HPDE6-E6E7 (cell line): ENCODE measurements around the gene FAM241A.
"Not testable (repeated sequence)": the region's sequence is repeated elsewhere in the genome, so short reads cannot be mapped to it uniquely, and the experiment has no call there.

Experiments
- DNase-seq: peaks from one replicate; pipeline ENCODE4 v3.0.0; 2011; ENCODE audit warnings: missing footprints; ENCODE audit errors: extremely low spot score

The FAM241A gene

DNA sequence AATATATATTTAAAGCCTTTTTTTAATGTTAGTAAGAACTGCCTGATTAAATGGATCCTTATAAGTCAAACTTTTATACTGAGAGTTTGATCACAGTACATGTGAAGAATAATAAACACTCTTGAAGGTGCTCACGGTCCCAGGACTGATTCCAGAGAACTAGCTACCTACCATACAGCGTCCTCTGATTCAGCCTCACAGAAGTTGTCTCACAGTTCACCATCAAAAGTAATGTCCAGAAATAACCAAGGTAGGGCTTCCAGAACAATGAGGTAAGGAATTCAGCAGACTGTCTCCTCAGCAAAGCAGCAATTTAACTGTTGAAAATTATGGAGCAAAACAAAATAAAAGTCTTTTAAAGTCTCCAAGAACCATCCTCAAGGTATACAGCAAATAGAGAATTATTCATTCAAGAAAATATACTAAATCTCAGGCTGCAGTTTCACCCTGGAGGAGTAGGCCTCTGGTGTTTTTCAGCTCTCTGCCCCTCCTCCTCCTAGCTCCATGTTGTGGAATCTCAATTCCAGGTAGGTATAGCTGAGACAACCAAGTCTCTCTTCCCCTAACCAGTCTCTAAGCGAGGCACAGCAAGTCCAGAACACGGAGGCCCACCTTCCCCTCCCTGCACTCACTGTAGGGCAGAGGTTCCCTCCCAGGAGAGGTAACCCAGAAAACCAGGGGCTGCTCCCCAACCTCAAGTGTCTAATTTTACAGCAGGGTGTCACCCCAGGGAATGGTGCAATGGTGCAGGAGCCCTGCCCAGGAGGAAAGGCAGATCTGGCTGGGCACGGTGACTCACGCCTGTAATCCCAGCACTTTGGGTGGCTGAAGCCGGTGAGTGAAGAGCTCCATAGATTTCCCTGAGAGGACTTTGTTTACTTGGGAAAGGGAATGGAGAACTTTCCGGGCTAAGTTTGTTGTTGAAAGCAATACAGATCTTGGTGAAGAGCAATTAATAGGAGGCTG, 28.6 kb downstream of the FAM241A start:
- DNase-seq, result peak; percentile 49

DNA sequence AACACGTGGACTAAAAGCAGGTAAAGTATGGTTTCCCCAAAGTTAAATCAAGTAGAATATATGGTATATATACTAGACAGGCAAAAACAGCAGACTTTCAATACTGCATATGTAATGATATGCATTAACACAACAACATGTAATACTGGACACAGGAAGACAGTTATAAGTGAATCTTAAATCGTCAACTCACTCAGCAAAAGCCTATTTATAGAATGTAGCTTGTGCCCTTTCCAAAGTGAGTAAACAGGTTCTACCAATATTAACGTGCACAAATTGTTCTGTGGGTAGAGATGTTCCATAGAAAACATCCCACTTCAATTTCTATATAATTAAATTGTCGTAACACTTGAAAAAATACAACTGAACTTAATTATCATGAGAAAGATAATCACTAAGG, 30.6 kb downstream of the FAM241A start:
- DNase-seq, result no peak

DNA sequence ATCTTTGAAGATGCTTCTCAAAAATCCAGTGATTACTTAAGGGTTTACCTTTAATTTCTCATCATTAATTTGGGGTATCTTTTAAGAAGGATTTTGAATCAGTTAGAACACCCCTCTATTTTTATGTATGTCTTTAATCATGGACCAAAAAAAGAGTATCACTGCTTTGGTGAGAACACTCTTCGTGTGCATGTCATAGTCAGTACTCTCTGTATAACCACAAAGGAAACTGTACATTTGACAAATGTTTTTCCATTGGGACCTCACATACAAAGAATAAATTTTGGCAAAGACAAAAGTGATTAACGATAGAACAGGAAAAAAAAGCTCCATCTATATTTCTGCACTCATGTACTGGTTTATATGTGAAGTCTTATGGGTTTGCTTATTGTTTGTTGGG, 31.3 kb downstream of the FAM241A start:
- DNase-seq, result no peak

DNA sequence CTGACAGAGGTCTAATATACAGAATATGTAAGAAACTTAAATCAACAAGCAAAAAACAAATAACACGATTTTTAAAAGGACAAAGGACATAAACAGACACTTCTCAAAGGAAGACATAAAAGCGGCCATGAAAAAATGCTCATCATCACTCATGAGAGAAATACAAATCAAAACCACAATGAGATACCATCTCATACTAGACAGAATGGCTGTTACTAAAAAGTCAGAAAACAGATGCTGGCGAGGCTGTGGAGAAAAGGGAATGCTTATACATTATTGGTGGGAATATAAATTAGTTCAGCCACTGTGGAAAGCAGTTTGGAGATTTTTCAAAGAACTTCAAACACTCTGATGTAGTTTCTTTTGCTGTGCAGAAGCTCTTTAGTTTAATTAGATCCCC, 33.5 kb downstream of the FAM241A start:
- not testable (repeated sequence) for DNase-seq

DNA sequence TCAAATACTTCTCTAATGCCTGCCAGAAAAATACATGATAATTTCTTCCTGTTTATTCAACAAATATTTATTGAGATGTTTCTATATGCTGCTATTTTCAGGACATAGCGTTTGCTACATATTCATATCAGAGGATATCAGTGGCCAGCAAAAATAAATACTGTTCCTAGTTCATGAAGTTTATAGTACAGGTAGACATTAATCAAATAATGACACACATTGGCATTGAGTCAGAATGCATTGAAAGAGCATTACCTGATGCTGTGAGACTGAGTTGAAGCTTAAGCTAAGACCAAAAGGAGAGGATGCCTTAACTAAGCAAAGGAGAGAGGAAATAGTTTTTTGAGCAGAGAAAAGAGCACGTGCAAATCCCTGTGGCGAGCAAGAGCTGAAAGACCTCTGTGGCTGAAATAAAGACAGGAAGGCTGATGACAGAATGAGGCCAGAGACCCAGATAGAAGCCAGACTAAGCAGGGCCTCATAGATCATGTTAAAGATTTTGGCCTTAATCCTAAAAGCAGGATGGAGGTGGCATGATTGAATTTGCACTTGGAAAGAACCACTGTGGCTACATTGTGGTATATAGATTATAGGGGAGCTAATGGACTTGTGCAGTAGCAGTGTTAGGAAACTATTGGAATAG, 36.2 kb downstream of the FAM241A start:
- DNase-seq, result no peak

DNA sequence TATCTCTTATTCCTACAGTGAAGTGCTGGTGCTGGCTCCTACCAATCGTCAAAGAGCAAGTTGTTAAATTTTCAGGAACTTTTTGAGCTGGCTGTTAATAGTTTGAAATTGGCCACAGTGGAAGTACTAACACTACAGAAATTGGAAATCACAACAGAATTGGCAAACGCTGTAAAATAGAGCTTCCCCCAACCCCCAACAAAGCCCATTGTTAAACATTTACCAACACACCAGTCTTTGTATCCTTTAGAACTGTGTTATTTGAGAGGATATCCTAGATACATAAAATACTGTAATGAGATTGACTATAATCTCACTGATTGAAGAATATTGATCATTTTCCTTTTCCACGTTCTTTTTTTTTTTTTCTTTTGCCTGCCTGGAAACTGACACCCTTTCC, 37.4 kb downstream of the FAM241A start:
- no peak for DNase-seq

DNA sequence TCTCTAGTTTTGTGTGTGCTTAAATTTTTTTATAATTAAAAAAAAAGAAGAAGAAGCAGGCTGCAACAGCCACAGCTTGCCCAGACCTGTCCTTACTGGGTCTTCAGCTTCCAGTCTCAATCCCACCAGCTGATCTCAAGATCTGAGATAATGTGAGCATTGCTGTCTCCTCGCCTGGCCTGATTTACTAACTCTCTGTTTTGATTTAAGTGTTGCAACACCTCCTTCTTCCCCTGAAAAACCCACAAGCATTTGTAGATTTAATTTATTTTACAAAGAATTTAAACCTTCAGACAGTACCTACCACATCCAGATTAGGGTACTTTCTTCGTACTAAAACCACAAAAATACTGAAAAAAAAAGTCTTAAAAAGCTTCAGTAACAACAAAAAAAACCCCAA, 38.0 kb downstream of the FAM241A start:
- no peak for DNase-seq

DNA sequence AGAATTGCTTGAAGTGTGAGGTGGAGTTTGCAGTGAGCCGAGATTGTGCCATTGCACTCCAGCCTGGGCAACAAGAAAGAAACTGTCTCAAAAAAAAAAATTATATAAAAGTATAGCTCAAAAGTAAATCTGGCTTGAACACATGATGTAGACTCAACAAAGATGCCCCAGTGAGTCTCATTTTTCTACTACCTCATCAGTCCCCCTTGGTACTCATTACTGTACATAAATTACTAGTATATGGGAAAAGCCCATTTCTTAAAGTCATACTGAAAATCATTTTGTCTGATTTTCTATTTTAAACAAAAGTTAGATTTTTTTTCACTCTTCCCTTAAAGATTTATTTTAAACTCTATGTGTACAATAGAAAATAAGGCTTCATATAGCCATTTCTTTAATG, 39.2 kb downstream of the FAM241A start:
- no peak for DNase-seq

DNA sequence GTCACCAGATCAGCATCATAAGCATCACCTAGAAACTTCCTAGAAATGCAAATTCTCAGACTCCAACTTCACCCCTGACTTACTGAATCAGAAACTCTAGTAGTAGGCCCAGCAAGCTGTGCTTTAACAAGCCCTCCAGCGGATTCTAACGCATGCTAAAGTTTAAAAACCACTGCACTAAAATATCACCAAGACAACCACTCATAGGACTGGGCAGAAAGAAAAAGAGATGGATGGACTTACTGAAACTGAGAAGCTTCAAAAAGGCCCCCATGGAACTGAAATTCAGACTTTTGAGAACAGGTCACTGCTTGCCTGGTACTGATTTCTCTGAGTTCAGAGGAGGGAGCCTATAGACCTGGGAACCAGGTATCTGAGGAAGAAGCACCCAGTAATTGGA, 40.1 kb downstream of the FAM241A start:
- no peak for DNase-seq

DNA sequence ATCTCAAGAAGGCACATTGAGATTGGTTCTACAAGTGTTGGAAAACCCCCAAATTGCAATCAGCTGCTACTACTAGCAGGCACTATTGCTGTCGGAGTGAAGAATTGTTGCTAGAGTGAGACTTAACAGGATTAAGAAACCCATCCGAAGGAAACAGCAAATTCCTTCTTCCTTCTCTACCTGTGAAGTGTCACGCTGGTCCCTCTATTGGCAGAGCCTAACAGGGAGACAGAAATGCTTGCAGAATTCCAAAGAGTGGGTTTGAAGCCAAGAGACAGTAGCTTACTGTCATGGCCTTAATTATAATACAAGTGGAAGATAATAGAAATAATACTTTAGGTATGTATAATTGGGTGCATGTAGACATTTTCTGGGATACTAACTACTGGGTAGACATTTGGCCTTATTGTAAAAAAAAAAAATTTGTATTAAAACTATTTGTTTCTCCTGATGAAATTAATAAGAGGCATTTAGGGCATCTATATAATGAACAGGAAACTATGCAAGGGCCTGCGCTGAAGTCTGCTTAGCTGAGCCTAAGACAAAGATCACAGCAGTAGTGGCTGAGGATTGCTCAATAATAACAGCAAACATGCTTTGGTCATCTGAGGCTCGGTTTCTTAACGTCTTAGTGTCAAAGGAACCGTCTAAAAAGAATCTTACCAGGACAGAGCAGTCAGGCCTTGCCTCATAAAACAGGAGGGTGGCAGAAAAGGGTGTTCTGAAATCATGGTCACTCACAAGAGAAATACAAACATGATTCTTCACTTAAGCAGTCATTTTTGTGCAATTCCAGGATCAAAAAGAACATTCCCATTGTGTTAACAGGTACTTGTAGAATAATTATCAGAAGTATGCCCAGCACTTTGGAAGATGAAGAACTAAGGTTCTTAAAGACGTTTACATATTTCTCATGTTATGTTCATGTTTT, 40.8 kb downstream of the FAM241A start:
- DNase-seq, result no peak

DNA sequence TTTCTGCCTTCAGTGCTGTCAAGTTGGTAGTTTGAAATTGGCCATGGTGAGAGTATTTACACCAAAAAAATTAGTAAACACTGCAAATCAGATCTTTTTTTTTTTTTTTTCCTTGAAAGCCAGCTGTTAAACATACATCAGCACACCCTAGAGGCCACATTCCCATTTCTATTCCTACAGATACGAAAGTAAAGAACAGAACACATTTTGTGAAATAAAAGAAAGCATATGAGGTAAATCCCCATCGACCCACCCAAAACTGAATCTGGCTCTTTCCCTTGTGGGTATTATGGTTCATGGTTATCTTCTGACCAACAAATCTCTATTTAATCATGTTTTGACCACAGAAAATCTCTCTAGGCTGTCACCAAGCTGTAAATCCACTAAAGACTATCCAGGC, 44.5 kb downstream of the FAM241A start:
- DNase-seq, result no peak

DNA sequence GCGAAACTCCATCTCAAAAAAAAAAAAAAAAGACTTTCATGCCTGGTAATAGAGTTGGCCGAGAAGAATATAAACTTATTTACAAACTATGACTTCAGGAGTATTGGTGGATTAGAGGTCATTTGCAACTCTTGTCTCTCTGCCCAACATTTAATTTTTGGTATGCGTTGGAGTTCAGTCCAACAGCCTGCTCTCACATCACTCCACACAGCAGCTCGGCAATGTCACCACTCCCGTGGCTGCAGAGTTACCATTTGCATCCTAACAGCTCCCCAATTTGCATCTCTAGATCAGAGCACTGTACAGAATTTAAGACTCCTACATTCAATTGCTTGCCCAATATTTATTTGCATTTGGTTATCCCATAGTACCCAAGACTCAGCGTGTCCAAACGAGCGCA, 45.4 kb downstream of the FAM241A start:
- DNase-seq, result no peak

DNA sequence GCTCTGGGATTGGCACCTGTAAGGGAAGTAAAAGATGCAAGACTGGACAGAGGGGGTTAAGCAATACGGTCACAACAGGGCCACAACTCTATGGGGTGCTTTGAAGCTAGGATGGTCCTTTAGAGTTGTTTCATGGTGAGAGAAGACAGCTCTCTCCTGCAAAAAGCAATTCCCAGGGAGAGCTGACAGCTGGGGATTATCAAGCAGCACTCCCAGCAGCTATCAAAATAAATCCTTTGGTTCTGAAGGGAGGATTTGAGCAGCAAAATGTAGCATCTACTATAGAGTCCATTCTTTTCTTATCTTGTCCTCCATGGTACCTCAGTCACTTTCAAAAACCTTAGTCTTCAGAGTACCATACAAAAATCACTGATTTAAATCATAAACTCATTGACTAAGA, 51.2 kb downstream of the FAM241A start:
- no peak for DNase-seq

DNA sequence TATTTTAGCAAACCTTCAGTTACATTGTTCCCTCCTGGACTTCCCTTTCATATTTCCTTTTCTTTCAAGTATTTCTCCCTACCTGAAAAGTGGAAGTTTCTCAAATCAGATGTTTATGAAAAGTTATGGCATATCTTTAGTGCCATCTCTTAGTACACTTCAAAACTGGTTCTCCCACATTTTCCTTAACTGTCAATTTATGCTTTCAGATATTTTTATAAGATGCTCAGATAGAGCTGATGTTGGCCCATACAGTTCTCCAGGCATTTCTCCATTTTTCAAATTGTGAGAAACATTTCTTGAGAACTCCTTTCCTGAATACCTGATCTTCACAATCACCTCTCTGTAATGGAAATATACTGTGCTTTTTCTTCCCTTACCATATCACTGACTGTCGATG, 53.8 kb downstream of the FAM241A start:
- no peak for DNase-seq

DNA sequence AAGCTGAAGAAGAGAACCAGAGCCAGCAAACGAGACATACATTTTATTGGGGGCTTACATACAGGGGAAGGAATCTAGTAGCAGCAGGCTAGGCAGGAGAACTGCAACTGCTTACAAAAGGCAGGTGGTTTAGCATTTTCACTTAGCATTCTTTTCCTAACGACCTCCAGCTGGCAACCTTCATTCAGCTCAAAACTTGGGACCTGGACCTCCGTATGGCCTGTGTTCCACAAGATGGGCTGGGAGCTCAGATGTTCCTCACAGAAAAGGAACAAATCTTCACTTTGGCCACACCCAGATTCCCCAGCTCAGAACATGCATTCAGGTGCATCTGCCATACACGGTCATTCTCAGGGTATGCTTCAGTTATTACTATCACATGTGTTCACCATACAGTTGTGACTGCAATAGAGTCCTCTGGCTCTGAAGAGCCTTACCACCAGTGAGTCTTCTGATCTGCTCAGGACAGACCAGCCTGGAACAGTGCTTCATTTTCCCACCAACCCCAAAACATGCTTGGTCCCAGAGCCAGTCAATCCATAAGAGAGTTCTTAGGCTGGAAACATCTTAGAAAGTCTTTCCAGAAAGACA, 56.8 kb downstream of the FAM241A start:
- DNase-seq, result no peak

DNA sequence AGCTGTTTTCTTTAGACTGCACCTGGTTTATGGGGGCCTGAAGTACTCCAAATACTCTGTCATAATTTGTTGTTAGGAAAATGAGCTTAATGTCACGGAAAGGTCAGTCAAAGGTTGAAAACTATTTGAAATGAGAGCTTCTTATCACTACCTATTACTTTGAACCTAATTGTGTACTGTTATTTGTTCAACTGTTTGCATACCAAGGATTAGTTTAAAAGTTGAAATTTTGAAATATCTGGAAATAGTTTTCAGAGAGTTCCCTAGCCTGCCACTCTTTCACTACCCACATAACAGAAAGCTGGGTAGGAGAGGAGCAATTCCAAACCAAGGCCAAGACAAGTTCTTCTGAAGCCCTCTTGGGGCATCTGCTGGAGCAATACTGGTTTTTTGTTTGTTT, 58.3 kb downstream of the FAM241A start:
- DNase-seq, result no peak

DNA sequence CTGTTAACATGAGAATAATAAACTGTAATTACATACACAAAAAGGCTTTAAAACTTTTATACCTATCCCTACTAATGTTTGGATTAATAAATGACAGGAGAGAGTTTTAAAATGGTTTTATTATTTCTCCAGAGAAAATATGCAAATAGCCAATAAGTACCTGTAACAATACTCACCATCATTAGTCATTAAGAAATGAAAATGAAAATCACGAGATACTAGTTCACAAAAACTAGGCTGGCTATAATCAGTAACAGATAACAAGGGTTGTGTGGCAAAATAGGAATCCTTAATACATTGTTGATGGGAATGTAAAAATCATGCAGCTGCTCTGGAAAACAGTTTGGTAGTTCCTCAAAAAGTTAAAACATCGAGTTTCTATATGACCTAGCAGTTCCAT, 61.2 kb downstream of the FAM241A start:
- no peak for DNase-seq

DNA sequence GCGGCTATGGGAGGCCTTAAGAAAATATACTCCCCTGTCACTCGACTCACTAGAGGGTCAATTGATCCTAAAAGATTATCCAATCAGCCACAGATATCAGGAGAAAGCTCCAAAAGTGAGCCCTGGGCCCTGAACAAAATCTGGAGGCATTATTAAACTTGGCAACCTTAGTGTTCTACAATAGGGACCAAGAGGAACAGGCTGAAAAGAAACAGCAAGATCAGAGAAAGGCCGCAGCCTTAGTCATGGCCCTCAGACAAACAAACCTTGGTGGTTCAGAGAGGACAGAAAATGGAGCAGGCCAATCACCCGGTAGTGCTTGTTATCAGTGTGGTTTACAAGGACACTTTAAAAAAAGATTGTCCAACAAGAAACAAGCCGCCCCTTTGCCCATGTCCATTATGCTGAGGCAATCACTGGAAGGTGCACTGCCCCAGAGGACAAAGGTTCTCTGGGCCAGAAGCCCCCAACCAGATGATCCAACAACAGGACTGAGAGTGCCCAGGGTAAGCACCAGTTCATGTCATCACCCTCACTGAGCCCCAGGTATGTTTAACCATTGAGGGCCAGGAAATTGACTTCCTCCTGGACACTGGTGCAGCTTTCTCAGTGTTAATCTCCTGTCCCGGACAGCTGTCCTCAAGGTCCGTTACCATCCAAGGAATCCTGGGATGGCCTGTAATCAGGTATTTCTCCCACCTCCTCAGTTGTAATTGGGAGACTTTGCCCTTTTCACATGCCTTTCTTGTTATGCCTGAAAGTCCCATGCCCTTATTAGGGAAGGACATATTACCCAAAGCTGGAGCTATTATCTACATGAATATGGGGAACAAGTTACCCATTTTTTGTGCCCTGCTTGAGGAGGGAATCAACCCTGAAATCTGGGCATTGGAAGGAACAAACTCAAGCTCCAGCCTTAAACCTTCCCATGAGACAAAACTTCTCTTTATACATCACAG, 63.2 kb downstream of the FAM241A start:
- not testable (repeated sequence) for DNase-seq

DNA sequence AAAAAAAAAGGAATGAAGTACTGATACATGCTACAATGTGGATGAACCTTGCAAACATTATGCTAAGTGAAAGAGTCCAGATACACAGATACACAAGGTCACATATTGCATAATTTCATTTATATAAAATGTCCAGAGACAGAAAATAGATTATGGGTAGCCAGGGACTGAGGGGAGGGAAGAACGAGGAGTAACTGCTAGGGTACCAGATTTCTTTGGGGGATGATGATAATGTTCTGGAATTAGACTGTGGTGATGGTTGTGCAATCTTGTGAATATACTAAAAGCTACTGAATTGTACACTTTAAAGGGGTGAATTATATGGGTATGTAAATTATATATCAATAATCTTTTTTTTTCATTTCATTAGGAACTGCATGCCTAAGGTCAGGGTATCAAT, 65.5 kb downstream of the FAM241A start:
- DNase-seq, result no peak

DNA sequence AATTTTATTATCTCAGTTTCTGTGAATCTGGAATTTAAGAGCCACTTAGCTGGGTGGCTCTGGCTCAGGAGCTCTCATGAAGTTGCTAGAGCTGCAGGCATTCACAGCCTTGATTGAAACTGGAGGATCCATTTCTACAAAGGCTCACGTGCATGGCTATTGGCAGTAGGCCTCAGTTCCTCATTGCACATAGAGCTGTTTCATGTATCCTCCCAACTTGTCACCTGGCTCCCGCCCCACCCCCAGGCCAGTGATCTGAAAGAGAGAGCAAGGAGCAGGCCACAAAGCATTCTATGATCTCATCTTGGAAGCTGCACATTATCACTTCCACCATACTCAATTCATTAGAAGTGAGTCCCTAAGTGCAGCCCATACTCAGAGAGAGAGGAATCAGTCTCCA, 67.8 kb downstream of the FAM241A start:
- DNase-seq, result no peak

DNA sequence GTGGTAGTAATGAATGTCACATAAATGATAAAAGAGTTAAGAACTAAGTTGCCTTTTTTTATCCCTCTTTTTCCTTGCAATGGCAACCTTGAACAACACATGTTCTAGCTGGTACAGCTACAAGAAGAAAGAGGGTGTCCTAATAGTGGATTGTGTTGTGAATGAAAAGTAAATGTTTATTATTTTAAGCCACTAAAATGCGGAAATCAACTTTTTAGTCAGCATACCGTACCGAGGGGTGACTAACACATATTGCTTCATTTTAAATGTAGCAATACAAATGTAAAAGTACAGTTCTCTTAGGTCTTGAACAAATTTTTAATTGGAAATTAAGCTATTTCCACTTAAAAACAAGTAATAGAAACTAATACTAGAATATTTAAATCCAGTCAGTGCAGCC, 68.6 kb downstream of the FAM241A start:
- no peak for DNase-seq
